Measurements from ENCODE around the gene KCNE2.

GRCh38 chr21:34344584-34344983, 19.2 kb upstream of the KCNE2 start:
- TF ChIP-seq POLR2A (IDR thresholded peaks at IDR 0.05) = no peak
- no peak for TF ChIP-seq CTCF (IDR thresholded peaks at IDR 0.05)

Data from upper lobe of left lung (tissue), 4 donors.